CD4-positive, alpha-beta memory T cell (primary cell): ENCODE data around the gene F2R. TPM values are rescaled to one million over a fixed set of nuclear protein-coding genes. Genes with fewer than 3 reads are reported as not detected.

ENCODE experiments used
- polyA plus RNA-seq, 2 donors: library from polyadenylated mRNA; unstranded; fragments of 300-500 nt; fragmentation: Illumina TruSeq; gene quantifications; one replicate each; pipeline ENCODE4 v1.2.3, GENCODE V29; 2021
- total RNA-seq, 2 experiments: library from RNA; stranded (reverse); gene quantifications; one replicate each; pipeline ENCODE4 v1.2.3, GENCODE V29; 2021

The F2R gene
- total and polyA plus RNA-seq, 4 experiments from 2014 or later, result 6.7 to 14.6 (median 10.7) TPM

Other genes starting within 250 kb of the F2R start
- not detected for gene F2RL2, start 92.7 kb upstream of the F2R start, total RNA-seq
- under 1 TPM; 0.50 to 1.00 TPM for gene F2RL2, start 92.7 kb upstream of the F2R start, polyA plus RNA-seq
- gene F2RL1, start 102.9 kb downstream of the F2R start, total RNA-seq, result 1 to 10 TPM; 5.1 to 5.5 TPM
- 1 to 10 TPM; 8.0 to 9.2 TPM for gene F2RL1, start 102.9 kb downstream of the F2R start, polyA plus RNA-seq
- 1 to 10 TPM; 1.4 to 2.3 TPM for gene S100Z, start 133.9 kb downstream of the F2R start, total RNA-seq
- gene S100Z, start 133.9 kb downstream of the F2R start, polyA plus RNA-seq, result 1 to 10 TPM in 1 of 2 donors, under 1 TPM in 1; 0.13 to 1.4 TPM
- not detected for gene CRHBP, start 236.9 kb downstream of the F2R start, total RNA-seq
- not detected for gene CRHBP, start 236.9 kb downstream of the F2R start, polyA plus RNA-seq